NK-92 (cell line): ENCODE measurements around the gene MINDY2.
"Not testable (repeated sequence)": the region's sequence is repeated elsewhere in the genome, so short reads cannot be mapped to it uniquely, and the experiment has no call there.

Experiments used
- DNase-seq: peaks from one replicate; lab custom pipeline; 2025; ENCODE audit not compliant: unreplicated experiment; lab: John Stamatoyannopoulos, UW

MINDY2 gene

DNA sequence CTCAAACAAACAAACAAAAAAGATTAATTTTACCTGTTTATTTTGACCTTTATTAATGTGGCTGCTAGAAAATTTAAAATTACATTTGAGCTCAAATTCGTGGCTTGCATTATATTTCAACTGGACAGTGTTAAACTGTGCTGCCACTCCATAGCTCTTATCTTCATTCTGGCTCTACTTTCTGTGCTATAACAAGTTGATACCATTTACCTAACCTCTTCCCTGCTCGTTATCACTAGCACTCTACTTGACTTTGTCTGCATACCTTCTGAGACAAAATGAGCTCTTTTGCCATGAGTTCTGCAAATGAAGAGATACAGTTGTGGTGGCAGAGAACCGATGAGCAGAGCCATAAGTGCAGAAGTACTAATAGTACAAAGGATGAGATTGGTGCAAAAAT lies 26.4 kb downstream of the MINDY2 start:
- no peak for DNase-seq

DNA sequence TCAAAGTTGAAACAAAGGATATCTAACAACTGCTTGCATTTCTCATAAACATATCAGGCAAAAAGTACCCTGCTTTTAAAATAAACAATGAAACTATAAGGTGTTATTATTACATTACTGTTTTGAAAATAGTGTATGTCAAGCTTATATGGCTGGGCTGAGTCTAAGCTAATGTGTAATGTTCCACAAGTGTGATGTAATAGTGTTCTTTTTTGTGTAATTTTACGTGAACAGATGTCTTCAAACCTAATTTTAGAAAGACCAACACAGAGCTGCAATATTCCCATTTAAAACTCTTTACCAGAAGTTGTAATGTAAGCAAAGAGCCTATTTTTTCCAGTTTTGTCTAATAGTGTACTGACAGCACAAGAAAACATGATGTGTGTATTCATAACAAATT lies 34.0 kb downstream of the MINDY2 start:
- DNase-seq = no peak

DNA sequence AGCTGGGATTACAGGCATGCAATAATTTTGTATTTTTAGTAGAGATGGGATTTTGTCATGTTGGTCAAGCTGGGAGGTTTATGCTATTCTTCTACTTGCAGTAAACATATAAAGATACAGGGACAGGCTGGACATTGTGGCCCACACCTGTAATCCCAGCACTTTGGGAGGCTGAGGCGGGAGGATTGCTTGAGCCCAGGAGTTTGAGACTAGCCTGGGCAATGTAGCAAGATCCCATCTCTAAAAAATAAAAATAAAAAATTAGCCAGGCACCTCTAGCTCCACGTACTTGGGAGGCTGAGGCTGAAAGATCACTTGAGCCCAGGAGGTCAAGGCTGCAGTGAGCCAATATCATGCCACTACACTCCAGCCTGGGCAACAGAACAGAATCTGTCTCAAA lies 52.2 kb downstream of the MINDY2 start:
- not testable (repeated sequence) for DNase-seq

DNA sequence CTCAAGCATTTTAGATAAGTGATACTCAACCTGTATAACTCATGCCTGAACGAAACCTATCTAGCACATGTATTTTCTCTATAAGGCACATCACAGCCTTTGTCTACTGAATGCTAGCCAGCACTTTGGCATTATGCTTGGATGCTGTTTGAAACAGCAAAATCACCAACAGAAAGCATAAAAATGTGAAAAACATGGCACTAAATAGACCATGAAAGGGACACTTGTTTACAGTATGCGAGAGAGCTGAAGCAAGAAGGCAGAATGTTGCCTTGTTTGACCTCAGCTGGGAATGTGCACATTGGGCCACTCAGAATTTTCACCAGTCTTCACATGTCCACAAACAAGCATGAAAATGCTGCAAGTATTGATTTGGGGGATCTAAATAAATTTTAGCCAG lies 59.5 kb downstream of the MINDY2 start:
- no peak for DNase-seq

DNA sequence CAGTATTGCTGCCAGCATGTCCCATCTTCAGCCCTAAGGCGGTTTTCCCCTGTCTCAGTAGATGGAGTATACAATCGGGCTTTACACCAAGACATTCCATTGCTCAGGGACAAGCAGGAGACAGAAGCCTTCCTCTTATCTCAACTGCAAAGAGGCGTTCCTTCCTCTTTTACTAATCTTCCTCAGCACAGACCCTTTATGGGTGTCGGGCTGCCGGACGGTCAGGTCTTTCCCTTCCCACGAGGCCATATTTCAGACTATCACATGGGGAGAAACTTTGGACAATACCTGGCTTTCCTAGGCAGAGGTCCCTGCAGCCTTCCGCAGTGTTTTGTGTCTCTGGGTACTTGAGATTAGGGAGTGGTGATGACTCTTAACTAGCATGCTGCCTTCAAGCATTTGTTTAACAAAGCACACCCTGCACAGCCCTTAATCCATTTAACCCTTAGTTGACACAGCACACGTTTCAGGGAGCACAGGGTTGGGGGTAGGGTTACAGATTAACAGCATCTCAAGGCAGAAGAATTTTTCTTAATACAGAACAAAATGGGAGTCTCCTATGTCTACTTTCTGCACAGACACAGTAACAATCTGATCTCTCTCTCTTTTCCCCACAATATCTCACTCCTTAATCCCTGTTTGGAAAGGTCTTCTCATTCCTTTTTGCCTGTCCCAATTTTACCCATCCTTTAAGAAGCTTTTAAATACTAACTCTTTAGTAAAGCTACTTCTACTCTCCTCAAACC lies 62.8 kb downstream of the MINDY2 start:
- not testable (repeated sequence) for DNase-seq

DNA sequence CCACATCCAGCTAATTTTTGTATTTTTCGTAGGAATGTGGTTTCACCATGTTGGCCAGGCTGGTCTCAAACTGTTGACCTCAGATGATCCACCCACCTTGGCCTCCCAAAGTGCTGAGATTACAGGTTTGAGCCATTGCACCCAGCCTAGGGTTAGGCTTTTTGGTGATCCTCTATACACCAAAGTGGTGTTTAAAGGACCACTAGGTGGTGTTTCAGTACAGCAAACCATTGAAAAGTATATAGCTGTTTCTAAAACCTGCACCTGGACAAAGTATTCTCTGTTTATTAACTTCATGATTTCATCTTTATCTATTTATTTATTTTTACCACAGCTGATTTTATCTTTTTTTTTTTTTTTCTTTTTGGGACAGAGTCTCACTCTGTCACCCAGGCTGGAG lies 68.4 kb downstream of the MINDY2 start:
- DNase-seq = no peak

DNA sequence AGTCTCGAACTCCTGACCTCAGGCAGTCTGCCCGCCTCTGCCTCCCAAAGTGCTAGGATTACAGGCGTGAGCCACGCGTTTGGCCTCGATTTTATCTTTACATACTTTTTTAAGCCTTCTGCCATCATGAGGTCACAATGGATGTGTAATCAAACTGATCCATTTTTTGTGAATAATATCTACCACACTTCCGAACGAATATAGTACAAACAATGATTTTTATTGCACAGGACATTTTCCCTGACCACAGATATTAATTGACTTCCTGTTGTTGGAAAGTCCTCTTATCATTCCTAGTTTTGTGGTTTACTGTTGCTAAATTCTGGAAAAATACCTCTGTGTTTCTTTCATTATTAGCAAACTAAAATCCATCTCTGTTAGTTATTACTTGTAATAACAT lies 68.9 kb downstream of the MINDY2 start:
- DNase-seq = no peak

DNA sequence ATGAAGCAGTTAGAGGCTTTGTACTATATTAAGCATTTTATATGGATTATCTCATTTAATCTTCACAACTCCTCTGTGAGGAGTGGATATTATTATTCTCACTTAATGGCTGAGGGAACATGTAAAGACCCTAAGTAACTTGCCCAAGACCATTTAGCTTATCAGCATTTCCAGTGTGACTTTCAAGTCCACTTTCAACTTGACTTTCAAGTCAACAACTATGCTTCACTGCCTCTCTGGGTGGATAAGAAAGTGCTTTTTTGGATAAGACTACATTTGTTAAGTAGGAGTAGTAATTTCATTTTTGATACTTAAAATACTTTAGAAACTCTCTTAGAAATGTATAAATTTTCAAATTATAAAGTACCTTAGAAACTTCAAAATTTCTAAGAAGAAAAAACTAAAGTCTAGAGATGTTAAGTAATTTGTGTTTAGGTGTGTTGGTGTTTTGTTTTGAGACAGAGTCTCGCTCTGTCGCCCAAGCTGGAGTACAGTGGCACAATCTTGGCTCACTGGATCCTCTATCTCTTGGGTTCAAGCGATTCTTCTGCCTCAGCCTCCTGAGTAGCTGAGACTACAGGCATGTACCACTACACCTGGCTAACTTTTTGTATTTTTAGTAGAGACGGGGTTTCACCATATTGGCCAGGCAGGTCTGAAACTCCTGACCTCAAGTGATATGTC lies 71.8 kb downstream of the MINDY2 start:
- DNase-seq = no peak

DNA sequence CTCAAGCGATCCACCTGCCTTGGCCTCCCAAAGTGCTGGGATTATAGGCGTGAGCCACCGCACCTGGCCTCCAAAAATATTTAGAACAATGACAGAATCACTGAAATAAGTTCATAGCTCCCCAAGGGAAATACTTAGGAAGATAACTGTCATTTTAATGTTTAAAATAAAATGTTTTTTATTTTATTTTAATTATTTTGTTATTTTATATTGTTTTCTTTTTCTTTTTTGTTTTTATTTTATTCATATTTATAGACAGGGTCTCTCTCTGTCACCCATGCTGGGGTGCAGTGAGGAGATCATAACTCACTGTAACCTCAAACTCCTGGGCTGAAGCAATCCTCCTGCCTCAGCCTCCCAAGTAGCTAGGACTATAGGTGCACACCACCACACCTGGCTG lies 80.1 kb downstream of the MINDY2 start:
- DNase-seq = not testable (repeated sequence)

DNA sequence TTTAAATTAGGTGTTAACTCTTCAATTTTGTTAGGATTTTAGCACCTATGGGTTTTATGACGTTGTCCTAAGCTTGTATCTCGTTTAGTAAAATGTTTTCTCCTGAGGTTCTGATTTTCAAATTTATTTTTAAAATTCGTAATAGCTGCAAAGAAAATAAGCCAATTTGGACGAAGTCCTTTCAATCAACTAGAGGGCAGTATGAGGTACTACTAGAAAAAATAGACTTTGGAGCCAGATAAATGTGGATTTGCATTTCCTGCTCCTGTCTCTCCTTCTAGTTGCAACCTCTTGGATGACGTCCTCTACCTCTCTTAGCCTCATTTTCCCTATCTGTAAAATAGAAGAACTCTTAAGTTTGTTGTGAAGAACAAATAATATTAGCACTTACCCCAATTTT lies 81.2 kb downstream of the MINDY2 start:
- DNase-seq = no peak

DNA sequence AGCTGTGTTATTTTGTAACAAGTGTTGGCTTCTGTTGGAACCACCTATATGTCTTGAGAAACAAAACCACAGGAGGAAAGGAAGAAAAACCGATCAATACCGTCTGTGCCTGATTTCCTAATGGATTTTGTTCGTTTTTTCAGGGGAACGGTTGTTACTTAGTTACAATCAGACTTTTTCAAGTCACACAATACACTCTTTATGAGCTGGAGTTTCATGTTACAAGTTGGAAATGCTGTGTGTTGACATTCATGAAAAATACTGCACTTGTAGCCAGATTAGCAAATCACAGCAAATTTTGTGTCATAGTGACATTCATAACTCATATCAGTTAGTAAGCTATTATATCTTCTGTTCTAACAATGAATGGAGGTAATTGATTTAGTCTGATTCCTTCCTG lies 83.5 kb downstream of the MINDY2 start:
- DNase-seq = no peak

DNA sequence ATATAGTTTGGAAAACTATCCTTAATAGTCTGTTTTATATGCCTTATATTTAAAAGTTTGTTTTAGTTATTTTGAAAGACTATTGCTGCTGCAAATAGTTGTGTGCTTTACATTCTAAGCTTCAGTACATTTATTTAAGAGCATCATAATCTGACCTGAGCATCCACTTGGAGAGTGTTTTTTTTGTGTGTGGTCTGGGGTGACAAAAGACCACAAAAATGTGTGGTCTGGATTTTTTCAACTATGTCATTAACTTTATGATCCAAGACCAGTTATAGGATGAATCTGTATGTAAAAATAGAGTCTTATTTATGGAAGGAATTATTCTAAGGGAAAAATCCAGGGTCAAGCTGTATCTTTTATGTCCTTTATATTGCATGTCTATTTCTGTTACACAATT lies 85.0 kb downstream of the MINDY2 start:
- DNase-seq = no peak

DNA sequence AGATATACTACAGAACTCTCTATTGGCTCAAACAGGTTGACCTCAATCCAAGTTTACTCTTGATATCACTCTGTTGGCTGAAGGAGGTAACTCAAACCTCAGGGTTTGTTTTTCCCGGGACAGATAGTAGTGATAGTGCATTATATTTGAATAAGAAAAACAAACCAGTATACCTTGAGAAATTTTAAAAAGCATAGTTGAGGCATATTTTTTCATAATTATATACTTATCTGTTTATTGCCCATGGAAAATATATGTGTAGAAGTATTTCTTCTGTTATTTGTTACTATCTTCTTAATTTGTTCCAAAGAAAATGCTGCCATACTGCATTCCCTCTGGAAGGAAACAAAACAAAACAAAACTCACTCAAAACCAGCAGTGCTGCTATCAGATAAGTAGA lies 85.5 kb downstream of the MINDY2 start:
- DNase-seq = not testable (repeated sequence)

DNA sequence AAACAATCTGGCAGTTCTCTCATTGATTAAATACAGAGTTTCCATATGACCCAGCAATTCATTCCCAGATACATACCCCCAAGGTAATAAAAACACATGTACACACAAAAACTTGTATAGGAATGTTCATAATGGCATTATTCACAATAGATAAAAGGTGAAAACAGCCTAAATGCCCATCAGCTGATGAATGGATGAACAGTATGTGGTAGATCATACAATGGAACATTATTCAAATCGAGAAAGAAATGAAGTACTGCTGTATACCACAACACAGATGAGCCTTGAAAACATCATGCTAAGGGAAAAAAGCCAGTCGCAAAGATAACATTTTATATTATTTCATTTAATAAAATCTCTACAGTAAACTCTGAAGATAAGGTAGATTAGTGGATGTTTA lies 91.2 kb downstream of the MINDY2 start:
- no peak for DNase-seq

DNA sequence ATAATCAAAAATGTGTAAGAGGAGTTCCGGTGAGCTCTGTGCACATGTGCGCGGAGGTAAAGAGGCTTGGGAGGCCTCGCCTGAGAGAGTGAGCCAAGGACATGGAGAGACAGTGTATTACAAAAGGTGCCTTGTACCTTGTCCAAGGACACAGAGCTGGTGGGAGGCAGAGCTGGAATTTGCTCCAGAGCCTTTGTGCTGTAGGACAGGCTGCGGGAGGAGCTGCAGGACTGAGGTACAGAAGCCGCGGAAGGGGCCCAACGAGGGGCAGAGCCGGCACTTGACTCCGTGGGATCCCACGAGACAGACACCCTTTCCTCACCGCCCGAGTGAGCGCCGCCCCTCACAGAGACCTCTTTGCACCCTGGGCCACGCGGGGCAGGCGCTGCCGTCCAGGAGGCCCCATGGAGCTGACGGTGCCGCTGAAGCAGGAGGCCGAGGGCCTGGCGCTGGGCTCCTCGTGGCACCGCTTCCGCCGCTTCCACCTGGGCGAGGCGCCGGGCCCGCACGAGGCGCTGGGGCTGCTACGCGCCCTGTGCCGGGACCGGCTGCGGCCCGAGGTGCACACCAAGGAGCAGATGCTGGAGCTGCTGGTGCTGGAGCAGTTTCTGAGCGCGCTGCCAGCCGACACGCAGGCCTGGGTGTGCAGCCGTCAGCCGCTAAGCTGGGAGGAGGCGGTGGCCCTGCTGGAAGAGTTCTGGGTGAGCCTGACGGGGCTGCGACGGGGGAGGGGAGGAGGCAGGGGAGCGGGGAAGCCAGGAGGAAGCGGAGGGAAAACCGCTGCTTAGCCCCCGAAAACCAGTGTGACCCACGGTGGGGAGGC lies 93.7 kb downstream of the MINDY2 start:
- DNase-seq = no peak

DNA sequence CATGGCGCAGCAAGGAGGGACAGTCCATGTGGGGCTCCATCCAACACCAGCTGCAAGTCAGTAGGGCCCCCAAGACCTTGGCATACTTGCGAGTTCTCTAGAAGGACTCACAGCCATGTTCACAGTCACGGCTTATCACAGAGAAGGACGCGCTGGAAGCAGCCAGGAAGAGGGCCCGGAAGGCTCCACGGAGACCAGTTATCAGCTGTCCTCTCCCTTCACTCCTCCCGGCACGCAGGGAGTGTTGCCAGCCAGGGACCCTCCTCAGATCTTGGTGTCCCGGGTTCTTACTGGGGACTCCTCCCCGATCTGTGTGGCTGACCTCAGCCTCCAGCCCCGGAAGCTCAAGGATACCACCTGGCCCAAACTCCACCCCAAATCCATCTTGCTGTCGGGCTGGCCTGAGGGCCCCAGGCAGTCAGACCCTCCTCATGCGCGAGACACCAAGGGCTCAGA lies 94.4 kb downstream of the MINDY2 start:
- no peak for DNase-seq

DNA sequence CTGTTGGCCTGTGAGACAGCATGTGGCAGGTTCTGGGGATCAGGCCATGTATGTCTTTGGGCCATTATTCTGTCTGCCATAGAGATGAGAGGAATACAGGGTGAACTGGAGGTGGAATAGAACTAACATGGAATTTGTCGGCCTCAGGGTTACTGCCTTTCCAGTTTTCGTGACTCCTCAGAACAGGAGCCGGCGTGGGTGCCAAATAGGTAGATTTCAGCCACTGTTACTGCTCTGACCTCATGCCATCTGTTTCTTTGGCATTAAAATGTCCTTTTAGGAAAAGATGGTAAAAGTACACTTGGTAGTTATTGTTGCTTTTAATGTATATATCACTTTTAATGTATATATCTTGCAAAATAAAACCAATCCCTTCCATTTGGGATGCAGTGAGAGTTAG lies 96.8 kb downstream of the MINDY2 start:
- DNase-seq = no peak

DNA sequence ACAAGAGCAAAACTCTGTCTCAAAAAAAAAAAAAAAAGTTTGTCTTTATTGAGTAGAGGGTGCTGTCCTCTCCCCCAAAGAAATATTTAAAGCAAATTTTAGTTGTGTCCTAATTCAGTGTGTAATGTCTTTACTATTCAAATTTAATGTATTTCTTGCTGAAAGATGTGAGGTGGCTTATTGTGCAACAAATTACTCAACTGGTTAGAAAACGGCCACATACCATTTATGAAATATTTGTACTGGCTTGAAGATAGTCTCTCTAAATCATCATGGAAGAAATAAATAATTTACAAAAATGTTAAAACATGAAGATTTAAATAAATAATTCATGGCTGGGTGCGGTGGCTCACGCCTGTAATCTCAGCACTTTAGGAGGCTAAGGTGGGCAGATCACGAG lies 99.3 kb downstream of the MINDY2 start:
- DNase-seq = no peak

DNA sequence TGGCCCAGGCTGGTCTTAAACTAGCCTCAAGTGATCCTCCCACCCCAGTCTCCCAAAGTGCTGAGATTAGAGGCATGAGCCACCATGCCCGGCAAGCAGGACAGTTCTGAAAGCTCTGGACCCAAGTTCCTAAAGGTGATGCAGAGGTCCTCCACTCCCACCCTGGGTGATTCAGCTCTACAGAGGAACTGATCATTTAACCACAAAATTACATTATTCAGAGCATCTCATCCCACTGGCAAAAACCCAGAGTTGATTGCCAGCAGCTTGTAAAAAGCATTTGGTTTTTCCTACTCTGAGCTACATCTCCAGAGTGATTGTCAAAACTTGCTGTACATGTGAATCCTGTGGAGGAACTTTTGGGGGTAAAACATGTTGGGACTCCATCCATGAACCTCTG lies 102.2 kb downstream of the MINDY2 start:
- no peak for DNase-seq

DNA sequence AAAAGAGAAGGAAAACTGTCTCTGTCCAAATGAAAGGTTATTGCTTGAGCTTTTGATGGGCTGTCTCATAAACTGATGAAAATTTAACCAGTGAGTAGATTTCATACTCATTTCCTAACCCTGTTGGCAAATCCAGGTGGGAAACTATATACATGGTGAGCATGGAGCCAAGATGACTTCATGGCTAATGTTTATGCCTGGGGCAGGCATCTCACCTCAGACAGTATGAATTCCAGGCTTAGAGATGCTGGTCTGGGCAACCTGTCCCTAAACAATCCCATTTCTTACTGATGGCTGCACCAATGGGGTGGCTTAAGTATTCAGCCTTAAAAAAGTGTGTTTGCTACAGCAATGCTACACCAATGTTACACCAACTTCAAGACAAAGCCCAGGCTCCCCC lies 104.2 kb downstream of the MINDY2 start:
- DNase-seq = no peak

DNA sequence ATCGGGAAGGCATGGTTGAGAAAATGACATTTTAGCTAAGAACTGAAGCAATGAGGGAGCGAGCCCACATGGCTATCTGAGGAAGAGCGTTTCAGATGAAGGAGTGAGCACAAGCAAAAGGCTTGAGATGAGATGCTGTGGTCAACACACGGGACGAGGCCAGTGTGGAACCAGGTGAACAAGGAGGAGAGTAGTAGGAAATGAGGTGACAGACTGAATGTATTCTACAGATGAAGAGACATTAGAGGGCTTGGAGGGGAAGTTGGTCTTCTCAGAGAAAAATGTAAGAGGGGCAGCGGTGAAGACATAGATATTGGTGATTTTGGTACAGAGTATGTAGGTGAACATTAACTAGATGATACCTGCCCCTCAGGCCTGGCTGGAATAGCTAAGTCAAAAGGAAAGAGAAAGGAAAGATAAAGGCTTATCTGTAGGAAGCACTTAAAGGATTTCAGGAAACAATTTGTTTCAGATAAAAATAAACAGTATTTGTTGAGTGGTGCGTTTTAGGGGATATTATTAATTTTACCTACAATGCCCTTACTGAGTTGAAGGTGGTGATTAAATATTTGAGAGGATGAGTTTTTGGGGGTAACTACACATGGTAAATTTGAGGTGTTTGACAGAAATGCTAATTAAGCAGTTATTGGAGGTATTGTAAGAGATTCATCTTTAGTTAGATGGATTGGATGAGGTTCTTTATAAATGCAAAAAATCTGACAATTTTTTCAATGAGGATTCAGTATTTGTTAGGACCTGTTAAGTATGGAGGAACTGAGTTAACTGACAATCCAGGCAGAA lies 105.4 kb downstream of the MINDY2 start:
- no peak for DNase-seq
